ENCODE results near the gene NFE2L1. TPM values are rescaled to one million over a fixed set of nuclear protein-coding genes. Genes with fewer than 3 reads are reported as not detected.

The NFE2L1 gene
- total RNA-seq, 1 donor from 2014 or later: 228 TPM

DNA sequence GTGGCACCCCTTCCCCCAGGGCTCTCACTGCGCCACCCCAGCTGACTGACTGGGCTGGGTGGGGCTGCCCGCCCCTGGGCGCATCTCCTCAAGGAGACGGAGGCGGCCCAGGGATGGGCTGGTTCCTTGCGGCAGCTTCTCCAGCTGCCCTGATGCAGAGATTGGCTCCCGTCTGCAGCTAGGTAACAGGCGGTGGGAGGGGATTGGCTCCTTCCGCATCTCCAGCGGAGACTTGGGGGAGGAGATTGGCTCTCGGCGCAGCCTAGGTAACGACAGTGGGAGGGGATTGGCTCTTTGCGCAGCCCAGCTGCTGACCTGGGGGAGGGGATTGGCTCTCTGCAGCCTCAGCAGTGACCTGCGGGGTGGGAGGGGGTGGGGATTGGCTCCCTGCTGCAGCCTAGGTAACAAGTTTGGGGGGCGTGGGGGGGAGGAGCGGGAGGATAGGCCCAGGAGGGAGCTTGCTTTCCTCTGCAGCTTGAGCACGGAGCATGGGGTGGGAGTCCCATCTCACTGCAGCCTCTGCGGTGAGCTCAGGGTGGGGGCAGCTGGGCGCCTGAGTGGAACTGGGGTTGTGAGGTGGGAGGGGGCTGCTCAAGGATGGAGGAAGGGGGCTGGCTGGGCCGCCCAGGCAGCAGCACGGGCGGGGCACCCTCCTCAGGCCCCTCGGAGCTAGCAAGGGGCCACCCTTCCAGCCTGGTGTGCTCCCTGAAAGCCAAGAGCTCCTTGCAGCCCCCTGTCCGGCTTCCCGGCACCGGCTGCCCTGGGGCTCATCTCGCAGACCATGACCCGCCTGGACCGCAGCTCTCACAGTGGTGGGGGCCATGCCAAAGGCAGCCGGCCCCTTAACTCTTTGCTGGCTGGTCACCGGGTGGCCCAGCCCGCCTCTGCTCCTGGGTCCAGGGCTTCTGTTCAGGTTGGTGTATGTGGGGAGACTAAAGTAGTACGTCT, 6.4 kb downstream of the NFE2L1 start:
- peak; percentile 75 for DNase-seq (ENCODE audit: low read depth)
- no peaks in the 10 kb centered on the region for H3K27me3 ChIP-seq (ENCODE audit: control insufficient read depth, insufficient read depth, low read length)
- peak overlapping the region; percentile 31 for H3K4me3 ChIP-seq (ENCODE audit: low read depth, low read length)
- no peak for TF ChIP-seq CTCF (IDR thresholded peaks at IDR 0.05; ENCODE audit: insufficient read depth, low read length, poor library complexity, severe bottlenecking)
- H3K36me3 ChIP-seq (ENCODE audit: control insufficient read depth, insufficient read depth, low read length): peaks cover 6% of the 10 kb centered on the region

DNA sequence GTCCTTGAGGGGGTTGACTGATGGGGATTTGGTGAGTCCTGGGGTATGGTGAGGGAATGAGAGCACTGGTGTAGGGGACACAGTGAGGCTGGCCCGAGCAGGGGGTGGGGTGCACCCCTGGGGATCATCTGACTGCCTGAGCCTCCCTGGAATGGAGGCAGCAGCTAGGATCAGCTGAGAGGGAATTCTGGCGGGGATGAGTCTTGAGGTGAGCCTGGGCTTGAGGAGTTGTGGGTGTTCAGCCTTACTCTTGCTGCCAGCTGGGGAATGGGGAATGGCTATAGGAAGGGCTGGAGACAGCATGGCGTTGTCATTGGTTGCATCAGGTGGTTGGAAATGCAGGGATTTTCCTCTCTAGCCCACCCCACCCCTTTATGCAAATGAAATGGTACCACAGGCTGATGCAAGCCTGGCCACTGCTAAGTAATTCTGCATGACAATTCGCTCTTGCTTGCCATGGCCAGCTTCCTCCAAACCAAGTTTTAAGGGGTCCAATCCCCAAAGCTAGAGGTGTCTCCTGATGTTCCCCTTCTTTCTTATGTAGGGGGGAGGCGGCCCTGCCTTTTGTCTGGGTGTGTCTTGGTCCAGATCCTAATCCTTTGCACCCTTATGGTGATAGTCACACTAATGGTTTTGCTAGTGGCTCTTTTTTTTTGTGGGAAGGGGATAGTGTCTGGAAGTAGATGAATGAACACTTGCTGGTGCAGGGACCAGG, 7.5 kb downstream of the NFE2L1 start:
- TF ChIP-seq CTCF (IDR thresholded peaks at IDR 0.05; ENCODE audit: insufficient read depth, low read length, poor library complexity, severe bottlenecking): no peak
- no peak overlapping the region for H3K4me3 ChIP-seq (ENCODE audit: low read depth, low read length)
- H3K27me3 ChIP-seq (ENCODE audit: control insufficient read depth, insufficient read depth, low read length): no peaks in the 10 kb centered on the region
- H3K36me3 ChIP-seq (ENCODE audit: control insufficient read depth, insufficient read depth, low read length): peaks cover 7% of the 10 kb centered on the region
- peak; percentile 55 for DNase-seq (ENCODE audit: low read depth)

- H3K4me3 ChIP-seq (ENCODE audit: low read depth, low read length): no peak overlapping the region
- no peaks in the 10 kb centered on the region for H3K27me3 ChIP-seq (ENCODE audit: control insufficient read depth, insufficient read depth, low read length)
- no peak for TF ChIP-seq CTCF (IDR thresholded peaks at IDR 0.05; ENCODE audit: insufficient read depth, low read length, poor library complexity, severe bottlenecking)
- DNase-seq (ENCODE audit: low read depth): no peak
- peaks cover 7% of the 10 kb centered on the region for H3K36me3 ChIP-seq (ENCODE audit: control insufficient read depth, insufficient read depth, low read length)
Observed at GRCh38 chr17:48056246-48056745, 8.1 kb downstream of the NFE2L1 start.

DNA sequence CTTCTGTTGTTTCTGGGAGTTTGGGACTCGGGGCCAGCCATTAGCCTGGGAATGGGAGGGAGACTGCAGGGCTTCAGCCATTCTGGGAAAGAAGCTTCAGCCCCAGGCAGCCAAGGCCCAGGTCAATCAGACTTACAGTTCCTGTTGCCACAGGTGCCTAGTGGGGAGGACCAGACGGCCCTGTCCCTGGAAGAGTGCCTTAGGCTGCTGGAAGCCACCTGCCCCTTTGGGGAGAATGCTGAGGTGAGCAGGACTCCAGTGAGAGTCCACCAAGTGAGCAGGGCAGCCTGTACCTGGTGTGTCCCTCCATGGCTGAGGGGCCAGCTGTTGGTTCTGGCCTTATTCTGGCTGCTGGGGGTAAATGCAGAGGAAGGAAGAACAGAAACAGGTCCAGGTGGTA, 8.7 kb downstream of the NFE2L1 start:
- no peak for TF ChIP-seq CTCF (IDR thresholded peaks at IDR 0.05; ENCODE audit: insufficient read depth, low read length, poor library complexity, severe bottlenecking)
- DNase-seq (ENCODE audit: low read depth): no peak
- peaks cover 7% of the 10 kb centered on the region for H3K36me3 ChIP-seq (ENCODE audit: control insufficient read depth, insufficient read depth, low read length)
- H3K4me3 ChIP-seq (ENCODE audit: low read depth, low read length): no peak overlapping the region
- no peaks in the 10 kb centered on the region for H3K27me3 ChIP-seq (ENCODE audit: control insufficient read depth, insufficient read depth, low read length)

DNA sequence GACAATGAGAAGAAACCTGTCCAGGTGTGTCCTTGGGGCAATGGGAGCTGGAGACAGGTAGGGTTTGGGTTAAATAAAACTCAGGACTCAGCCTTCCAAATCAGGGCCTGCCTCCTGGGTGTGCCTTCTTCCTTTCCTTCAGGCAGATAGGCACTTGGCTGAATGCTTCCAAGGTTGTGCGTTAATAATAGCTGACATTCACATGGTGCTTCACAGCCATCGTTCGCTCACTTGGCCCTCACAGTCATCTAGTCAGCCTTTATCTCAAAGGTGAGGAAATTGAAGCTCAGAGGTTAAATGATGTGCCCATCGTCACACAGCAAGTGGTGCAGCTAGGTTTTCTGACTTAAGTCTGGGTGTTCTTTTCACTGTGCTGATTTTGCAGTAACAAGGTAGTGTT, 9.5 kb downstream of the NFE2L1 start:
- DNase-seq (ENCODE audit: low read depth): no peak
- TF ChIP-seq CTCF (IDR thresholded peaks at IDR 0.05; ENCODE audit: insufficient read depth, low read length, poor library complexity, severe bottlenecking): no peak

More for the DNA sequence above, 9.5 kb downstream of the NFE2L1 start:
- Histone ChIP-seq H3K36me3 (ENCODE audit: control insufficient read depth, insufficient read depth, low read length) (peaks cover 7% of the 10 kb centered on the region), H3K27me3 (ENCODE audit: control insufficient read depth, insufficient read depth, low read length) (no peaks in the 10 kb centered on the region), H3K4me3 (ENCODE audit: low read depth, low read length) (no peak overlapping the region)

Data from kidney epithelial cell (primary cell).